Neural cell (in vitro differentiated cells): ENCODE measurements around the gene MIOS. TPM values are rescaled to one million over a fixed set of nuclear protein-coding genes. Genes with fewer than 3 reads are reported as not detected.

Experiments used
- H2AFZ ChIP-seq: fragments of 200-600, 300-800 bp; sonication (generic), shearing (Covaris generic); 2 replicates; pipeline ENCODE4 v1.6.0; 2014; ENCODE audit warnings: low read depth, mild to moderate bottlenecking, antibody characterized with exemption, low read length, moderate library complexity
- H3F3A ChIP-seq: fragments of 200-600 bp; shearing (Covaris generic); 2 replicates; pipeline ENCODE4 v1.6.1; 2016; ENCODE audit warnings: mild to moderate bottlenecking, moderate library complexity, mixed read lengths, antibody characterized with exemption, low read length; ENCODE audit not compliant: insufficient read depth, poor library complexity, severe bottlenecking
- H3K27ac ChIP-seq: fragments of 200-600, 300-800 bp; sonication (generic), shearing (Covaris generic); 2 replicates; pipeline ENCODE4 v1.5.1; 2014; ENCODE audit warnings: mild to moderate bottlenecking, low read length, moderate library complexity
- H3K27me3 ChIP-seq: fragments of 300-800, 200-600 bp; sonication (generic), shearing (Covaris generic); 2 replicates; pipeline ENCODE4 v1.6.0; 2014; ENCODE audit warnings: mild to moderate bottlenecking, low read depth, low read length, moderate library complexity; ENCODE audit not compliant: insufficient read depth
- H3K36me3 ChIP-seq: fragments of 300-800, 200-600 bp; sonication (generic), shearing (Covaris generic); 2 replicates; pipeline ENCODE4 v1.5.1; 2014; ENCODE audit warnings: mild to moderate bottlenecking, antibody characterized with exemption, low read length, moderate library complexity; ENCODE audit not compliant: insufficient read depth
- H3K4me2 ChIP-seq: fragments of 300-800, 200-600 bp; sonication (generic), shearing (Covaris generic); 2 replicates; pipeline ENCODE4 v1.6.0; 2014; ENCODE audit warnings: mild to moderate bottlenecking, low read length
- H3K4me3 ChIP-seq: fragments of 300-800, 200-600 bp; sonication (generic), shearing (Covaris generic); 2 replicates; pipeline ENCODE4 v1.5.1; 2014; ENCODE audit warnings: mild to moderate bottlenecking, low read length, moderate library complexity
- H3K79me2 ChIP-seq: fragments of 200-600 bp; shearing (Covaris generic); replicated peaks from 2 replicates; pipeline ENCODE4 v1.6.0; 2014; ENCODE audit warnings: mild to moderate bottlenecking, low read length, moderate library complexity; ENCODE audit not compliant: insufficient read depth
- H3K9ac ChIP-seq: fragments of 300-800, 200-600 bp; sonication (generic), shearing (Covaris generic); 2 replicates; pipeline ENCODE4 v1.6.1; 2016; ENCODE audit warnings: mild to moderate bottlenecking, low read length, mixed read lengths
- H3K9me2 ChIP-seq: fragments of 200-600 bp; shearing (Covaris generic); 2 replicates; pipeline ENCODE4 v1.6.1; 2016; ENCODE audit warnings: mild to moderate bottlenecking, low read length, mixed read lengths; ENCODE audit not compliant: insufficient read depth
- H3K9me3 ChIP-seq: fragments of 200-600, 300-800 bp; sonication (generic), shearing (Covaris generic); 2 replicates; pipeline ENCODE4 v1.6.1; 2016; ENCODE audit warnings: mild to moderate bottlenecking, mixed run types, low read length, moderate library complexity, mixed read lengths
- H4K20me1 ChIP-seq: fragments of 200-600 bp; shearing (Covaris generic); 2 replicates; pipeline ENCODE4 v1.6.1; 2016; ENCODE audit warnings: mild to moderate bottlenecking, mixed run types; ENCODE audit not compliant: insufficient read depth
- CTCF ChIP-seq: fragments of 450-650 bp; IDR thresholded peaks from 2 replicates; pipeline ENCODE4 v1.5.1; 2014; ENCODE audit warnings: antibody characterized with exemption, mild to moderate bottlenecking, moderate library complexity; ENCODE audit not compliant: poor library complexity, severe bottlenecking
- EP300 ChIP-seq: fragments of 450-650 bp; conservative IDR thresholded peaks from 2 replicates; pipeline ENCODE4 v1.6.1; 2014; ENCODE audit warnings: antibody characterized with exemption, mild to moderate bottlenecking, moderate library complexity; ENCODE audit not compliant: poor library complexity, severe bottlenecking
- EZH2 ChIP-seq: fragments of 200-600, 300-800 bp; shearing (Covaris generic), sonication (generic); IDR thresholded peaks from 2 replicates; pipeline ENCODE4 v1.6.1; 2014; ENCODE audit warnings: antibody characterized with exemption, low read length, borderline replicate concordance, mild to moderate bottlenecking; ENCODE audit not compliant: insufficient read depth, poor library complexity, severe bottlenecking
- MXI1 ChIP-seq: fragments of 450-650 bp; conservative IDR thresholded peaks from 2 replicates; pipeline ENCODE4 v1.6.1; 2014; ENCODE audit warnings: antibody characterized with exemption, mild to moderate bottlenecking; ENCODE audit not compliant: poor library complexity, severe bottlenecking
- POLR2AphosphoS5 ChIP-seq: IDR thresholded peaks from 2 replicates; pipeline ENCODE4 v1.6.1; 2012
- RAD21 ChIP-seq: fragments of 450-650 bp; conservative IDR thresholded peaks from 2 replicates; pipeline ENCODE4 v1.6.1; 2014; ENCODE audit warnings: antibody characterized with exemption, mild to moderate bottlenecking, moderate library complexity
- REST ChIP-seq: IDR thresholded peaks from 2 replicates; pipeline ENCODE4 v1.6.1; 2012; ENCODE audit warnings: borderline replicate concordance
- SMC3 ChIP-seq: fragments of 450-650 bp; conservative IDR thresholded peaks from 2 replicates; pipeline ENCODE4 v1.6.1; 2014; ENCODE audit warnings: antibody characterized with exemption, mild to moderate bottlenecking, moderate library complexity; ENCODE audit not compliant: poor library complexity
- TAF1 ChIP-seq: IDR thresholded peaks from 2 replicates; pipeline ENCODE4 v1.6.1; 2012; ENCODE audit warnings: low read depth
- polyA plus RNA-seq: library from polyadenylated mRNA; depleted of rRNA; stranded (reverse); fragments of >200 nt; gene quantifications from 2 replicates; pipeline ENCODE4 v1.2.3, GENCODE V29; 2014

MIOS gene
- polyA plus RNA-seq, 1 donor from 2014 or later: 52.2 TPM

GRCh38 chr7:7553386-7553785 lies 13.3 kb upstream of the MIOS start:
- Histone ChIP-seq H3K4me2 (no peak overlapping the region), H3K9me2 (no peaks in the 10 kb centered on the region), H4K20me1 (no peaks in the 10 kb centered on the region), H3K27ac (no peak overlapping the region), H3K4me3 (no peak overlapping the region), H3F3A (no peaks in the 10 kb centered on the region), H3K9ac (no peak overlapping the region), H2AFZ (no peak overlapping the region), H3K27me3 (no peaks in the 10 kb centered on the region), H3K36me3 (no peaks in the 10 kb centered on the region), H3K79me2 (no peaks in the 10 kb centered on the region), H3K9me3 (no peaks in the 10 kb centered on the region)
- TF ChIP-seq RAD21 (no peak), MXI1 (no peak), REST (no peak), CTCF (no peak), SMC3 (no peak)

- H3K9me3 ChIP-seq: no peaks in the 10 kb centered on the region
- no peak overlapping the region for H3K9ac ChIP-seq
- H3K9me2 ChIP-seq: no peaks in the 10 kb centered on the region
- no peaks in the 10 kb centered on the region for H3K36me3 ChIP-seq
- H4K20me1 ChIP-seq: no peaks in the 10 kb centered on the region
- no peaks in the 10 kb centered on the region for H3F3A ChIP-seq
- TF ChIP-seq EP300 (no peak), POLR2AphosphoS5 (no peak), MXI1 (no peak), SMC3 (no peak), TAF1 (no peak), RAD21 (no peak), EZH2 (no peak)
- no peaks in the 10 kb centered on the region for H3K27me3 ChIP-seq
- no peaks in the 10 kb centered on the region for H3K79me2 ChIP-seq
- H3K4me2 ChIP-seq: no peak overlapping the region
- no peak overlapping the region for H3K27ac ChIP-seq
- H3K4me3 ChIP-seq: no peak overlapping the region
- H2AFZ ChIP-seq: no peak overlapping the region
These were observed 12.7 kb upstream of the MIOS start for GRCh38 chr7:7554021-7554432.
